Neural crest cell (in vitro differentiated cells): ENCODE data around the gene ZNF750. TPM values are rescaled to one million over a fixed set of nuclear protein-coding genes. Genes with fewer than 3 reads are reported as not detected.

Experiments
- DNase-seq: peaks from one replicate; pipeline ENCODE4 v3.0.0; 2021; ENCODE audit warnings: low read depth, mixed read lengths, low spot score
- H3K27ac Mint-ChIP-seq: one replicate; pipeline ENCODE4 v1.8.0; 2021; ENCODE audit warnings: mild to moderate bottlenecking, mixed read lengths; ENCODE audit not compliant: unreplicated experiment
- H3K27me3 Mint-ChIP-seq: 2 replicates; pipeline ENCODE4 v1.8.0; 2021; ENCODE audit warnings: low read depth, mild to moderate bottlenecking, mixed read lengths
- H3K36me3 Mint-ChIP-seq: 2 replicates; pipeline ENCODE4 v1.8.0; 2021; ENCODE audit warnings: low read depth, mild to moderate bottlenecking, mixed read lengths
- H3K4me1 Mint-ChIP-seq: 2 replicates; pipeline ENCODE4 v1.8.0; 2021; ENCODE audit warnings: mixed read lengths
- H3K4me3 Mint-ChIP-seq: one replicate; pipeline ENCODE4 v1.8.0; 2021; ENCODE audit warnings: mild to moderate bottlenecking, mixed read lengths
- H3K9me3 Mint-ChIP-seq: 2 replicates; pipeline ENCODE4 v1.8.0; 2021; ENCODE audit warnings: mixed read lengths
- CTCF ChIP-seq: fragments of 200-600 bp; sonication (generic); conservative IDR thresholded peaks from 2 replicates; pipeline ENCODE4 v1.5.0; 2021; ENCODE audit warnings: antibody characterized with exemption, mild to moderate bottlenecking
- total RNA-seq: library from RNA; stranded (reverse); gene quantifications from 2 replicates; pipeline ENCODE4 v1.2.1, GENCODE V29; 2021

The ZNF750 gene
- total RNA-seq, 1 donor from 2014 or later, result not detected

- no peak for TF ChIP-seq CTCF
- Mint-ChIP-seq H3K9me3 (no peaks in the 10 kb centered on the region), H3K27me3 (no peaks in the 10 kb centered on the region), H3K27ac (no peak overlapping the region), H3K4me3 (no peak overlapping the region), H3K4me1 (peaks cover 12% of the 10 kb centered on the region), H3K36me3 (peaks cover 6% of the 10 kb centered on the region)
- DNase-seq, result no peak
Observed at GRCh38 chr17:82780971-82781893, 58.6 kb downstream of the ZNF750 start.

- Mint-ChIP-seq H3K27ac (no peak overlapping the region), H3K4me3 (no peak overlapping the region), H3K27me3 (no peaks in the 10 kb centered on the region), H3K36me3 (peaks cover 6% of the 10 kb centered on the region), H3K9me3 (no peaks in the 10 kb centered on the region), H3K4me1 (peaks cover 12% of the 10 kb centered on the region)
- DNase-seq, result no peak
- TF ChIP-seq CTCF, result no peak
Observed at GRCh38 chr17:82780195-82780594, 59.6 kb downstream of the ZNF750 start.

GRCh38 chr17:82779541-82779940 lies 60.3 kb downstream of the ZNF750 start:
- H3K27ac Mint-ChIP-seq, result no peak overlapping the region
- no peaks in the 10 kb centered on the region for H3K9me3 Mint-ChIP-seq
- H3K4me1 Mint-ChIP-seq, result peaks cover 12% of the 10 kb centered on the region
- no peak for TF ChIP-seq CTCF
- no peaks in the 10 kb centered on the region for H3K27me3 Mint-ChIP-seq
- H3K36me3 Mint-ChIP-seq, result peaks cover 6% of the 10 kb centered on the region
- no peak overlapping the region for H3K4me3 Mint-ChIP-seq
- no peak for DNase-seq

Other genes with a start within 250 kb of the ZNF750 start
- 57.1 and 64.6 TPM in 2 replicates for gene WDR45B, start 191.6 kb downstream of the ZNF750 start, total RNA-seq
- gene RAB40B, start 141.3 kb downstream of the ZNF750 start, total RNA-seq, result 5.6 and 8.9 TPM in 2 replicates
- 44.1 and 44.4 TPM in 2 replicates for gene FN3KRP, start 123.3 kb downstream of the ZNF750 start, total RNA-seq
- gene FN3K, start 104.4 kb downstream of the ZNF750 start, total RNA-seq, result 21.7 and 23.8 TPM in 2 replicates
- 155 and 166 TPM in 2 replicates for gene TBCD, start 88.0 kb downstream of the ZNF750 start, total RNA-seq
- gene METRNL, start 239.6 kb upstream of the ZNF750 start, total RNA-seq, result 14.7 and 18.2 TPM in 2 replicates